Endothelial cell of umbilical vein (primary cell): ENCODE data around the gene COTL1. TPM values are rescaled to one million over a fixed set of nuclear protein-coding genes. Genes with fewer than 3 reads are reported as not detected.

ENCODE experiments used
- BruUV-seq: library from RNA; stranded (reverse); fragments of 400-500 nt; replicated peaks from 2 replicates; lab custom pipeline; 2021; lab: Mats Ljungman, UMichigan
- CTCF ChIA-PET: fragments of 300-600, 350-600 bp; sonication (Branson Sonifier 250); formaldehyde crosslinking; loops from one replicate; lab custom pipeline; 2021; ENCODE audit warnings: antibody characterized with exemption, inconsistent platforms; lab: Charles Lee
- POLR2A ChIA-PET: fragments of 300-600, 350-600 bp; sonication (Branson Sonifier 250); formaldehyde crosslinking; loops from one replicate; lab custom pipeline; 2021; ENCODE audit warnings: antibody characterized with exemption, inconsistent platforms; lab: Charles Lee
- DNase-seq: peaks from one replicate; pipeline ENCODE4 v3.0.0-alpha.2; 2011; ENCODE audit warnings: low read depth, low spot score
- FAIRE-seq: peaks from 2 replicates; lab custom pipeline; 2011; peaks lifted over from hg19 to GRCh38; lab: Jason Lieb, UNC
- H2AFZ ChIP-seq: 2 replicates; pipeline ENCODE4 v1.6.0; 2012; ENCODE audit warnings: low read depth, low read length, control low read depth, inconsistent platforms
- H3K27ac ChIP-seq: 2 replicates; pipeline ENCODE4 v1.5.1; 2011; ENCODE audit warnings: low read depth, mild to moderate bottlenecking, control low read depth, low read length, moderate library complexity; ENCODE audit not compliant: insufficient read depth
- H3K27me3 ChIP-seq, 2 experiments: 2 replicates each; pipeline versions ENCODE4 v1.6.0 to v1.6.1; 2011; ENCODE audit warnings: low read length in 2 of 2, mixed read lengths in 1 of 2; ENCODE audit not compliant: control insufficient read depth in 2 of 2, insufficient read depth in 2 of 2
- H3K36me3 ChIP-seq, 2 experiments: 2 replicates in 1 of 2; 3 replicates in 1 of 2; pipeline ENCODE4 v1.5.1; 2011; ENCODE audit warnings: low read length in 2 of 2, mild to moderate bottlenecking in 1 of 2, moderate library complexity in 1 of 2; ENCODE audit not compliant: control insufficient read depth in 2 of 2, insufficient read depth in 2 of 2; ENCODE audit errors: extremely low read depth in 1 of 2
- H3K4me1 ChIP-seq: 3 replicates; pipeline ENCODE4 v1.5.1; 2011; ENCODE audit warnings: mild to moderate bottlenecking, low read length; ENCODE audit not compliant: control insufficient read depth, insufficient read depth; ENCODE audit errors: extremely low read depth
- H3K4me2 ChIP-seq: 2 replicates; pipeline ENCODE4 v1.6.1; 2011; ENCODE audit warnings: low read length, control low read depth, mixed read lengths; ENCODE audit not compliant: insufficient read depth
- H3K4me3 ChIP-seq, 3 experiments: fragments of 200-600 bp in 1 of 3; sonication (generic), shearing (Covaris generic) in 1 of 3; replicated peaks in 1 of 3; 2 replicates each; pipeline ENCODE4 v1.5.1; 2011 to 2016; ENCODE audit warnings: control low read depth in 3 of 3, low read length in 3 of 3, mild to moderate bottlenecking in 2 of 3, inconsistent platforms in 1 of 3, low read depth in 1 of 3, moderate library complexity in 1 of 3; ENCODE audit not compliant: insufficient read depth in 1 of 3
- H3K79me2 ChIP-seq: 2 replicates; pipeline ENCODE4 v1.6.0; 2012; ENCODE audit warnings: low read length, inconsistent platforms; ENCODE audit not compliant: control insufficient read depth, insufficient read depth
- H3K9ac ChIP-seq: replicated peaks from 2 replicates; pipeline ENCODE3; 2011; ENCODE audit warnings: low read length, control low read depth; ENCODE audit not compliant: insufficient read depth; ENCODE audit errors: extremely low read depth
- H3K9me1 ChIP-seq: replicated peaks from 3 replicates; pipeline ENCODE4 v1.6.0; 2011; ENCODE audit warnings: mild to moderate bottlenecking, low read length; ENCODE audit not compliant: control insufficient read depth, insufficient read depth; ENCODE audit errors: extremely low read depth
- H3K9me3 ChIP-seq: replicated peaks from 2 replicates; pipeline ENCODE4 v1.5.1; 2012; ENCODE audit warnings: low read length, inconsistent platforms; ENCODE audit not compliant: control insufficient read depth, insufficient read depth
- H4K20me1 ChIP-seq: replicated peaks from 2 replicates; pipeline ENCODE3; 2011; ENCODE audit warnings: mild to moderate bottlenecking, low read length; ENCODE audit not compliant: control insufficient read depth, insufficient read depth; ENCODE audit errors: extremely low read depth
- CTCF ChIP-seq, 2 donors: IDR thresholded peaks; 1 replicate in 1 of 2; 2 replicates in 1 of 2; pipeline ENCODE4 v1.5.1; 2011; ENCODE audit warnings: low read length in 2 of 2, mild to moderate bottlenecking in 2 of 2, moderate library complexity in 2 of 2, control low read depth in 1 of 2, inconsistent platforms in 1 of 2, low read depth in 1 of 2; ENCODE audit not compliant: insufficient read depth in 1 of 2; ENCODE audit errors: extremely low read depth in 1 of 2
- EZH2 ChIP-seq: IDR thresholded peaks from 2 replicates; pipeline ENCODE4 v1.6.1; 2012; ENCODE audit warnings: borderline replicate concordance, low read depth, mild to moderate bottlenecking, moderate library complexity, low read length, inconsistent platforms; ENCODE audit not compliant: severe bottlenecking
- FOS ChIP-seq: IDR thresholded peaks from 2 replicates; pipeline ENCODE4 v1.6.1; 2011; ENCODE audit warnings: mild to moderate bottlenecking, low read length, moderate library complexity, borderline replicate concordance; ENCODE audit not compliant: insufficient read depth
- GATA2 ChIP-seq: IDR thresholded peaks from 2 replicates; pipeline ENCODE4 v1.7.0; 2011; ENCODE audit warnings: low read depth, mild to moderate bottlenecking, moderate library complexity, mixed read lengths, low read length; ENCODE audit not compliant: insufficient read length, insufficient read depth
- JUN ChIP-seq: IDR thresholded peaks from 2 replicates; pipeline ENCODE4 v1.6.1; 2011; ENCODE audit warnings: borderline replicate concordance, low read depth; ENCODE audit not compliant: insufficient read length, insufficient read depth
- MAX ChIP-seq: IDR thresholded peaks from 2 replicates; pipeline ENCODE4 v1.6.1; 2011; ENCODE audit not compliant: insufficient read depth, insufficient read length
- MYC ChIP-seq: IDR thresholded peaks from one replicate; pipeline ENCODE4 v1.6.1; 2011; ENCODE audit warnings: mild to moderate bottlenecking, low read depth, low read length
- POLR2A ChIP-seq: IDR thresholded peaks from 2 replicates; pipeline ENCODE4 v1.6.1; 2012; ENCODE audit warnings: low read depth, mild to moderate bottlenecking, control low read depth, low read length
- POLR2AphosphoS5 ChIP-seq: IDR thresholded peaks from 2 replicates; pipeline ENCODE4 v1.6.1; 2012; ENCODE audit warnings: low read depth, mild to moderate bottlenecking, control low read depth, low read length, moderate library complexity; ENCODE audit not compliant: insufficient read depth
- dilution Hi-C: fragments of 300-500 bp; cut with MboI; formaldehyde crosslinking; loops from one replicate; pipeline ENCODE4 v1.15.0; 2019; ENCODE audit warnings: low sequenced_read_pairs; ENCODE audit not compliant: extremely low pct_ligation_motif_present
- intact Hi-C: fragments of 100-400 bp; cut with micrococcal nuclease; formaldehyde crosslinking; loops from one replicate; pipeline ENCODE4 v1.10.0; 2022
- polyA plus RNA-seq, 4 experiments: library from polyadenylated mRNA; depleted of rRNA in 3 of 4; stranded (reverse) in 3 of 4; unstranded in 1 of 4; fragments of >200 nt; gene quantifications; 2 replicates each; pipeline versions ENCODE4 v1.2.1 to v1.2.3, GENCODE V29; 2011 to 2012; ENCODE audit warnings: missing spikeins in 1 of 4
- total RNA-seq: library from RNA; stranded (reverse); gene quantifications from 2 replicates; pipeline ENCODE4 v1.2.3, GENCODE V29; 2021

Gene COTL1
- total and polyA plus RNA-seq, 2 donors (not counting 3 experiments of a cell fraction or from before 2014, with no cell fraction given), result 90.0 to 200 TPM

- H3K36me3 ChIP-seq, result no peaks in the 10 kb centered on the region
- H3K27ac ChIP-seq, result no peak overlapping the region
- POLR2A ChIA-PET, result no interaction called here
- no peaks in the 10 kb centered on the region for H3K9me1 ChIP-seq
- intact Hi-C loops, result no loop called here
- dilution Hi-C loops, result no loop called here
- H3K4me2 ChIP-seq, result no peak overlapping the region
- H3K9ac ChIP-seq, result no peak overlapping the region
- FAIRE-seq, result no peak
- CTCF ChIA-PET, result no interaction called here
- H3K79me2 ChIP-seq, result no peaks in the 10 kb centered on the region
- no peak overlapping the region for H2AFZ ChIP-seq
- peaks cover 0 to 3% of the 10 kb centered on the region in 2 experiments for H3K27me3 ChIP-seq
- no peak overlapping the region for H3K4me3 ChIP-seq
- DNase-seq, result no peak
- H4K20me1 ChIP-seq, result no peaks in the 10 kb centered on the region
- no TSS peak for BruUV-seq
- H3K9me3 ChIP-seq, result no peaks in the 10 kb centered on the region
- TF ChIP-seq POLR2A (no peak), CTCF (IDR thresholded peaks at IDR 0.05; ENCODE audit: extremely low read depth in 1 of 2, insufficient read depth in 1 of 2, low read depth in 1 of 2, low read length in 2 of 2) (no peak), GATA2 (no peak), POLR2AphosphoS5 (no peak), MAX (no peak), MYC (no peak), JUN (no peak), FOS (no peak), EZH2 (no peak)
- H3K4me1 ChIP-seq, result no peaks in the 10 kb centered on the region
Measured at GRCh38 chr16:84640145-84640544, 22.3 kb upstream of the COTL1 start.
